H1 (cell line): Measurements from ENCODE around the gene POC1B. TPM values are rescaled to one million over a fixed set of nuclear protein-coding genes. Genes with fewer than 3 reads are reported as not detected.

ENCODE experiments used
- CTCF ChIA-PET: fragments of 300-600 bp; sonication (Branson Sonifier 250); formaldehyde crosslinking; loops from one replicate; lab custom pipeline; 2021; ENCODE audit not compliant: partially characterized antibody; lab: Charles Lee
- POLR2A ChIA-PET: fragments of 300-600 bp; sonication (Branson Sonifier 250); formaldehyde crosslinking; loops from one replicate; lab custom pipeline; 2021; ENCODE audit warnings: inconsistent platforms; ENCODE audit not compliant: partially characterized antibody; lab: Charles Lee
- DNase-seq, 2 experiments: peaks; one replicate each; pipeline versions ENCODE4 v3.0.0 to v3.0.0-alpha.2; 2010 to 2022; ENCODE audit warnings: low spot score in 2 of 2, low read depth in 1 of 2, mixed read lengths in 1 of 2
- FAIRE-seq: peaks from 2 replicates; lab custom pipeline; 2011; peaks lifted over from hg19 to GRCh38; lab: Jason Lieb, UNC
- H2AFZ ChIP-seq: 2 replicates; pipeline ENCODE4 v1.8.1; 2012; ENCODE audit warnings: low read length, inconsistent platforms
- H2AK5ac ChIP-seq: 2 replicates; pipeline ENCODE4 v1.6.1; 2013; ENCODE audit warnings: low read depth, low read length
- H2BK120ac ChIP-seq: replicated peaks from 2 replicates; pipeline ENCODE3; 2013; ENCODE audit warnings: low read depth, low read length, inconsistent platforms
- H2BK12ac ChIP-seq: 2 replicates; pipeline ENCODE4 v1.6.1; 2013; ENCODE audit warnings: low read depth, low read length
- H2BK15ac ChIP-seq: 2 replicates; pipeline ENCODE4 v1.6.1; 2013; ENCODE audit warnings: low read length
- H2BK20ac ChIP-seq: 2 replicates; pipeline ENCODE4 v1.6.1; 2013; ENCODE audit warnings: low read length
- H2BK5ac ChIP-seq: 2 replicates; pipeline ENCODE4 v1.6.1; 2013; ENCODE audit warnings: low read depth, low read length
- H3K14ac ChIP-seq: 2 replicates; pipeline ENCODE4 v1.6.1; 2013; ENCODE audit warnings: inconsistent platforms; ENCODE audit not compliant: insufficient read length
- H3K18ac ChIP-seq: 2 replicates; pipeline ENCODE4 v1.6.1; 2013; ENCODE audit warnings: low read length; ENCODE audit errors: extremely low read depth
- H3K23ac ChIP-seq: 2 replicates; pipeline ENCODE4 v1.6.1; 2013; ENCODE audit warnings: inconsistent platforms; ENCODE audit not compliant: insufficient read length
- H3K23me2 ChIP-seq: 2 replicates; pipeline ENCODE4 v1.6.1; 2013; ENCODE audit warnings: low read depth, low read length
- H3K27ac ChIP-seq: 2 replicates; pipeline ENCODE4 v1.6.1; 2011; ENCODE audit warnings: low read depth, low read length, inconsistent platforms
- H3K27me3 ChIP-seq, 4 experiments: replicated peaks in 1 of 4; 1 replicate in 1 of 4; 2 replicates in 3 of 4; pipeline versions ENCODE4 v1.6.1 to v1.8.1; 2011 to 2013; ENCODE audit warnings: low read length in 3 of 4, mild to moderate bottlenecking in 3 of 4, inconsistent platforms in 2 of 4, mixed read lengths in 2 of 4, moderate library complexity in 1 of 4; ENCODE audit not compliant: control insufficient read depth in 3 of 4, insufficient read depth in 3 of 4; ENCODE audit errors: extremely low read depth in 1 of 4
- H3K36me3 ChIP-seq, 4 experiments: 2 replicates each; pipeline versions ENCODE4 v1.6.1 to v1.8.1; 2011 to 2013; ENCODE audit warnings: mild to moderate bottlenecking in 4 of 4, low read length in 3 of 4, moderate library complexity in 2 of 4, control low read depth in 1 of 4, inconsistent platforms in 1 of 4; ENCODE audit not compliant: insufficient read depth in 4 of 4, control insufficient read depth in 2 of 4
- H3K4ac ChIP-seq: replicated peaks from 2 replicates; pipeline ENCODE3; 2013; ENCODE audit warnings: low read length, low read depth, mixed read lengths, inconsistent platforms; ENCODE audit not compliant: insufficient read length
- H3K4me1 ChIP-seq, 4 experiments: replicated peaks in 1 of 4; 1 replicate in 1 of 4; 2 replicates in 3 of 4; pipeline versions ENCODE4 v1.6.1 to v1.8.1; 2011 to 2013; ENCODE audit warnings: low read length in 3 of 4, inconsistent platforms in 2 of 4, mixed read lengths in 1 of 4; ENCODE audit not compliant: insufficient read depth in 4 of 4, control insufficient read depth in 3 of 4
- H3K4me2 ChIP-seq, 2 experiments: 2 replicates each; pipeline versions ENCODE4 v1.6.1 to v1.8.1; 2011 to 2013; ENCODE audit warnings: low read depth in 2 of 2, low read length in 2 of 2, control low read depth in 1 of 2, inconsistent platforms in 1 of 2, mild to moderate bottlenecking in 1 of 2; ENCODE audit not compliant: insufficient read depth in 1 of 2
- H3K4me3 ChIP-seq, 4 experiments: fragments of 200-600, 300-600 bp in 1 of 4; sonication (generic), shearing (Covaris generic), sonication (Bioruptor Twin) in 1 of 4; 2 replicates each; pipeline versions ENCODE4 v1.5.1 to v1.8.1; 2011 to 2016; ENCODE audit warnings: low read length in 4 of 4, low read depth in 3 of 4, control low read depth in 2 of 4, inconsistent platforms in 2 of 4, mild to moderate bottlenecking in 2 of 4, mixed read lengths in 1 of 4, moderate library complexity in 1 of 4; ENCODE audit not compliant: insufficient read depth in 2 of 4; ENCODE audit errors: extremely low read depth in 1 of 4
- H3K56ac ChIP-seq: replicated peaks from 2 replicates; pipeline ENCODE3; 2013; ENCODE audit warnings: low read depth, mild to moderate bottlenecking, mixed read lengths, low read length, inconsistent platforms; ENCODE audit not compliant: insufficient read length
- H3K79me1 ChIP-seq: 2 replicates; pipeline ENCODE4 v1.6.1; 2013; ENCODE audit warnings: low read depth, low read length, control low read depth
- H3K79me2 ChIP-seq, 2 experiments: 2 replicates each; pipeline versions ENCODE4 v1.6.1 to v1.8.1; 2012 to 2013; ENCODE audit warnings: low read length in 2 of 2, mild to moderate bottlenecking in 2 of 2, inconsistent platforms in 1 of 2; ENCODE audit not compliant: insufficient read depth in 2 of 2, control insufficient read depth in 1 of 2
- H3K9ac ChIP-seq, 4 experiments: replicated peaks in 1 of 4; 1 replicate in 1 of 4; 2 replicates in 3 of 4; pipeline versions ENCODE4 v1.6.1 to v1.8.1; 2011 to 2013; ENCODE audit warnings: low read depth in 3 of 4, low read length in 3 of 4, control low read depth in 2 of 4, mild to moderate bottlenecking in 2 of 4, moderate library complexity in 2 of 4, inconsistent platforms in 1 of 4; ENCODE audit errors: extremely low read depth in 1 of 4
- H3K9me3 ChIP-seq, 2 experiments: 2 replicates each; pipeline versions ENCODE4 v1.6.1 to v1.8.1; 2012 to 2013; ENCODE audit warnings: mild to moderate bottlenecking in 2 of 2, moderate library complexity in 2 of 2, control low read depth in 1 of 2, inconsistent platforms in 1 of 2, low read depth in 1 of 2, low read length in 1 of 2, mixed read lengths in 1 of 2; ENCODE audit not compliant: insufficient read depth in 2 of 2
- H4K20me1 ChIP-seq, 2 experiments: replicated peaks in 1 of 2; 2 replicates each; pipeline versions ENCODE3 to v1.8.1; 2011 to 2013; ENCODE audit warnings: inconsistent platforms in 2 of 2, low read length in 2 of 2, mild to moderate bottlenecking in 1 of 2; ENCODE audit not compliant: insufficient read depth in 2 of 2, control insufficient read depth in 1 of 2
- H4K5ac ChIP-seq: 2 replicates; pipeline ENCODE4 v1.6.1; 2013; ENCODE audit warnings: low read length, low read depth, mixed read lengths, inconsistent platforms; ENCODE audit not compliant: insufficient read length
- H4K8ac ChIP-seq: 2 replicates; pipeline ENCODE4 v1.8.0; 2013; ENCODE audit warnings: mild to moderate bottlenecking, moderate library complexity, low read length, inconsistent platforms; ENCODE audit not compliant: insufficient read depth; ENCODE audit errors: extremely low read depth
- H4K91ac ChIP-seq: replicated peaks from 2 replicates; pipeline ENCODE3; 2013; ENCODE audit warnings: low read length, mixed read lengths, inconsistent platforms; ENCODE audit not compliant: insufficient read length
- CBX5 ChIP-seq: fragments of 300-800, 300-1000 bp; sonication (generic); IDR thresholded peaks from 2 replicates; pipeline ENCODE4 v1.7.1; 2016; ENCODE audit warnings: antibody characterized with exemption, low read length, low read depth
- KDM1A ChIP-seq: fragments of 200-600, 300-600 bp; sonication (generic); IDR thresholded peaks from 2 replicates; pipeline ENCODE4 v1.7.1; 2016; ENCODE audit warnings: mild to moderate bottlenecking, low read length, borderline replicate concordance
- KDM5A ChIP-seq: fragments of 200-600 bp; IDR thresholded peaks from 2 replicates; pipeline ENCODE4 v1.7.1; 2012; ENCODE audit warnings: mild to moderate bottlenecking, low read length, inconsistent platforms, mixed read lengths
- NANOG ChIP-seq: IDR thresholded peaks from 2 replicates; pipeline ENCODE4 v1.6.1; 2011; ENCODE audit warnings: low read length, low read depth, mild to moderate bottlenecking, inconsistent platforms; ENCODE audit not compliant: insufficient read depth, poor library complexity, severe bottlenecking
- POLR2A ChIP-seq, 2 experiments: IDR thresholded peaks; 1 replicate in 1 of 2; 2 replicates in 1 of 2; pipeline ENCODE4 v1.6.1; 2011; ENCODE audit warnings: low read depth in 2 of 2, low read length in 2 of 2, mild to moderate bottlenecking in 2 of 2; ENCODE audit errors: control extremely low read depth in 1 of 2
- POU5F1 ChIP-seq: IDR thresholded peaks from 2 replicates; pipeline ENCODE4 v1.6.1; 2011; ENCODE audit warnings: low read depth, mild to moderate bottlenecking, low read length, moderate library complexity
- RXRA ChIP-seq: IDR thresholded peaks from 2 replicates; pipeline ENCODE4 v1.6.1; 2011; ENCODE audit warnings: low read depth, mild to moderate bottlenecking, low read length, moderate library complexity; ENCODE audit not compliant: insufficient read depth
- SIX5 ChIP-seq: IDR thresholded peaks from 2 replicates; pipeline ENCODE4 v1.6.1; 2011; ENCODE audit warnings: mild to moderate bottlenecking, low read depth, low read length
- TAF1 ChIP-seq: IDR thresholded peaks from 2 replicates; pipeline ENCODE4 v1.6.1; 2011; ENCODE audit warnings: mild to moderate bottlenecking, low read depth, low read length
- TAF7 ChIP-seq: optimal IDR thresholded peaks from 2 replicates; pipeline ENCODE3; 2011; ENCODE audit warnings: low read depth, mild to moderate bottlenecking, inconsistent platforms, low read length, moderate library complexity, borderline replicate concordance
- WGBS, 2 experiments: shearing (Covaris generic) in 1 of 2; methylation state at CpG; one replicate each; pipeline versions ENCODE4 v1.1.6 to v1.1.7; 2013 to 2015; ENCODE audit warnings: low lambda C conversion rate in 2 of 2, mixed read lengths in 2 of 2, inconsistent platforms in 1 of 2, low coverage in 1 of 2, missing lambda C conversion rate in 1 of 2; ENCODE audit not compliant: insufficient replicate concordance in 2 of 2, insufficient coverage in 1 of 2, insufficient read length in 1 of 2; ENCODE audit errors: extremely low coverage in 1 of 2, missing lambda C conversion rate in 1 of 2; 5-methylcytosine and 5-hydroxymethylcytosine counted together
- polyA plus RNA-seq, 7 experiments: library from polyadenylated mRNA; depleted of rRNA in 3 of 7; stranded (reverse) in 5 of 7; unstranded in 2 of 7; fragments of >200 nt in 5 of 7; fragments of 200-250 nt in 2 of 7; gene quantifications; 1 replicate in 5 of 7; 2 replicates in 1 of 7; 4 replicates in 1 of 7; pipeline versions ENCODE4 v1.2.1 to v1.2.3, GENCODE V29; 2011 to 2013; ENCODE audit warnings: missing spikeins in 2 of 7, mixed read lengths in 2 of 7
- total RNA-seq: library from RNA; stranded (reverse); fragmentation: NEBNext Ultra II Directional; extraction: Animal tissue kit (Norgen Biotek cat#: 25700); gene quantifications from 2 replicates; pipeline ENCODE4 v1.2.1, GENCODE V29; 2021

Gene POC1B
- total and polyA plus RNA-seq, 2 of the 8 experiments (the other 6 are each of a cell fraction or from before 2014, with no cell fraction given) = 7.5 to 16.3 TPM

DNA sequence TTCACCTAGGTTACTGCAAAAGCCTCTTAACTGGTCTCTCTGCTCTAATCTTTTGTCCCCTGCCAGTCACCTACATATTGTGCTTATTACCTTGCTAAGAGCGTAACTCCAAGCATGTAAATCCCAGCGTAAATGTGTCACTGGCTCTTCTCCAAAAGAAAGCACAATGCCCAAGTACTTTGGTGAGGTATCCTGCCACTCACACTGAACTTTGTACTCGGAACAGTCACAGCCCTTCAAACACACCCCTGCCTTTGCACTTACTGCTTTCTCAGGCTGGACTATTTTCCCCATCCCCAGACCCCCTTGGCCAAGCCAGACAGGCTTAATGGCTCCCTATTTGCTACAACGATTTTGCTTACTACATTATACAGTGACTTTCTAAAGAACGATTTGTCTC is 33.0 kb downstream of the POC1B start:
- 89% methylated on average over 5 of the region's 5 CpGs; no CpG with 5 or more reads in 1 of the 2 experiments for WGBS, 2 experiments
- Histone ChIP-seq H2BK5ac (no peak overlapping the region), H3K56ac (no peak overlapping the region), H3K79me1 (no peaks in the 10 kb centered on the region), H2BK15ac (no peak overlapping the region), H4K91ac (no peak overlapping the region), H3K14ac (no peak overlapping the region), H3K36me3 (0 out of 8 replicates have a peak, but pooled peaks cover 0 to 3% (median 0%) of the 10 kb centered on the region in 4 experiments), H3K27ac (no peak overlapping the region), H4K8ac (no peak overlapping the region), H3K4me2 (no peak overlapping the region), H3K23ac (no peak overlapping the region), H3K4ac (no peak overlapping the region), H3K9ac (no peak overlapping the region), H3K4me1 (0 out of 7 replicates have a peak, but pooled peaks cover 0 to 3% (median 0%) of the 10 kb centered on the region in 4 experiments), H2BK12ac (no peak overlapping the region), H3K23me2 (no peaks in the 10 kb centered on the region), H3K27me3 (no peaks in the 10 kb centered on the region), H3K9me3 (no peaks in the 10 kb centered on the region), H4K20me1 (no peaks in the 10 kb centered on the region), H2BK20ac (no peak overlapping the region), H2BK120ac (no peak overlapping the region), H4K5ac (no peak overlapping the region), H3K79me2 (no peaks in the 10 kb centered on the region), H3K18ac (no peak overlapping the region), H2AK5ac (no peak overlapping the region), H2AFZ (no peak overlapping the region), H3K4me3 (no peak overlapping the region)
- ChIA-PET CTCF (interaction anchor here (0.8 to 1.2 kb wide), 3 partner anchors 15 to 476 kb away, joined by 3 to 5 read pairs (median 3); no protein-coding TSS in a partner anchor), POLR2A (no interaction called here)
- FAIRE-seq (no peak), DNase-seq (no peak)
- TF ChIP-seq TAF7 (no peak), KDM1A (no peak), SIX5 (no peak), KDM5A (no peak), NANOG (no peak), POLR2A (IDR thresholded peaks at IDR 0.05; ENCODE audit: control extremely low read depth in 1 of 2, low read depth in 2 of 2, low read length in 2 of 2) (no peak), RXRA (no peak), TAF1 (no peak), POU5F1 (no peak), CBX5 (no peak)
